Frontal cortex (tissue), 4 donors: ENCODE data around the gene PRMT6. TPM values are rescaled to one million over a fixed set of nuclear protein-coding genes. Genes with fewer than 3 reads are reported as not detected.
"Not testable (repeated sequence)": the region's sequence is repeated elsewhere in the genome, so short reads cannot be mapped to it uniquely, and the experiment has no call there.

ENCODE experiments used
- DNase-seq, 2 donors: peaks; one replicate each; pipeline ENCODE4 v3.0.0; 2012; ENCODE audit warnings: low spot score in 2 of 2
- FAIRE-seq: peaks from 2 replicates; lab custom pipeline; 2012; peaks lifted over from hg19 to GRCh38; lab: Jason Lieb, UNC
- total RNA-seq: library from RNA; depleted of rRNA; stranded (reverse); fragments of >200 nt; gene quantifications from one replicate; pipeline ENCODE4 v1.2.3, GENCODE V29; 2014
- donor health status: control.
- donor health status: control.
- donor health status: control.

Gene PRMT6
- 20.0 TPM for total RNA-seq

DNA sequence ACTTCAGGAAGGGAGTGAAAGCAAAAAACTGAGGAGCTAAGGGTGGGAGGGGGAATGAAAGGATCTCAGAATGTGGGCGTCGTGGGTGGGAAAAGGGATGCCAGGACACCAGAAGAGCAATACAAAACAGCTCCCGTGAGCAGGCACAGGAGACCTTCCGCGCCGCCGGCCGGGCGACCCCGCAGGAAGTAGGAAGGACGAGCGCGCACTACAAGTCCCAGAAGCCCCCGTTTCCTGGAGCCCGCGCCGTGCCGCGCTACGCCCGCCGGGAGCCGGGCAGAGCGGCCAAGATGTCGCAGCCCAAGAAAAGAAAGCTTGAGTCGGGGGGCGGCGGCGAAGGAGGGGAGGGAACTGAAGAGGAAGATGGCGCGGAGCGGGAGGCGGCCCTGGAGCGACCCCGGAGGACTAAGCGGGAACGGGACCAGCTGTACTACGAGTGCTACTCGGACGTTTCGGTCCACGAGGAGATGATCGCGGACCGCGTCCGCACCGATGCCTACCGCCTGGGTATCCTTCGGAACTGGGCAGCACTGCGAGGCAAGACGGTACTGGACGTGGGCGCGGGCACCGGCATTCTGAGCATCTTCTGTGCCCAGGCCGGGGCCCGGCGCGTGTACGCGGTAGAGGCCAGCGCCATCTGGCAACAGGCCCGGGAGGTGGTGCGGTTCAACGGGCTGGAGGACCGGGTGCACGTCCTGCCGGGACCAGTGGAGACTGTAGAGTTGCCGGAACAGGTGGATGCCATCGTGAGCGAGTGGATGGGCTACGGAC, at the start of gene PRMT6:
PRMT6 (plus strand) TSS at position 249 of the 771 bp plus-strand sequence; CDS start at position 291, 42 bp downstream.
- DNase-seq: peak; percentile 64 to 73
- no peak for FAIRE-seq

DNA sequence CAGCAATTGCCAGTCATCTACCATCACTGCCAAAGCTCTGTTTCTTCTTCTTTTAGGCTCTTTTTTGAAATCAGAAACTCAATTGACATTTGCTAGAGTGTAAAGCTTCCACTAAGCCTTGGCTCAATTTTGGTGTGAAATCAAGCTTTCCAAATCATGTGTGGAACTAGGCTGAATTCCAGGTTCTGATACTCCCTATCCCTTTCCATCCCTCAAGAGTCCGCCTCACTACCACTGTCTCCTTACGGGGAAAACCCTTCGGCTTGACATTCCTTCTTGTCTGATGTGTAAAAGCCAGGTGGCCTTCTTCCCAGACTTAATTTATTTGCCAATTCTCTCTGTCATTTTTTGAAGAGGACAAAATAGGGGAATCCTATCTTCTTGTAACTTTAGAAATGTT, 47.2 kb upstream of the PRMT6 start:
- no peak for FAIRE-seq
- no peak for DNase-seq

DNA sequence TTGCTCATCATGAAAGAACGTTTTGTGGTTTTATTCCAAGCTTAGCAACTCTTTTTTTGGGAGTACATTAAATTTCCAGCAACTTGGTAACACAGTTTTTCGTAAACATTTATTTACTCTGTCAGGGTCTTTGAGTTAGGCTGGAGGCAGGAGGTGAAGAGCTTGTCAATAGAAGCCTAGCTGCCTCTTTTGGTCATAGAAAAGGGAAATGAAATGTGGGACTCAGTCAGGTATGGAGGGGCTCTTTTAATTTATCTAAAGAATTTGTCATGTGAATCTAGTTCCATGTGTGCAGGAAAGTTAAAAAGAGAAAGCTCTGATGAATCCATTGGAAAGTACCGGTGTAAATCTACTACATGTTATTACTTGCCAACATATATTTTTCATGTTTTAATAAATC, 45.9 kb upstream of the PRMT6 start:
- FAIRE-seq (no peak), DNase-seq (no peak)

GRCh38 chr1:107016376-107016978, 40.0 kb upstream of the PRMT6 start:
- FAIRE-seq (no peak), DNase-seq (no peak)

DNA sequence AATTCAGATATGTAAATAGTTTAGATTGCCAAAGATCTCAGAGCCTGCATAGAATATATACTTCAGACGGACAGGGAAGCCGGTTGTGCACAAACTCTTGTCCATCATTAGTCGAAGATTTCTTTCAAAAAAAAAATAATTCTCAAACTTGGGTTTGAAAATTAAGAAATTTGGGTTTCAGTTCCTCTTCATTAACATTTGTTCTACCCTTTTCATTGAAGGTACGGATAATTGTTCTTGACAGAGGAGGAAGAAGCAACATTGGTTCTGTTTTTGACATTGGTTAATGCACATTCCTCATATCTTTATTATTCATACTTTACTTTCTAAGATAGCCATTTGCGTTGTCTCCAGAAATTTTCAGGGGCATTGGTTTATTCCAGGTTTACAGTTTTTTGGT, 38.0 kb upstream of the PRMT6 start:
- DNase-seq: no peak
- no peak for FAIRE-seq

- no peak for FAIRE-seq
Measured at GRCh38 chr1:107019166-107019565, 37.3 kb upstream of the PRMT6 start.

DNA sequence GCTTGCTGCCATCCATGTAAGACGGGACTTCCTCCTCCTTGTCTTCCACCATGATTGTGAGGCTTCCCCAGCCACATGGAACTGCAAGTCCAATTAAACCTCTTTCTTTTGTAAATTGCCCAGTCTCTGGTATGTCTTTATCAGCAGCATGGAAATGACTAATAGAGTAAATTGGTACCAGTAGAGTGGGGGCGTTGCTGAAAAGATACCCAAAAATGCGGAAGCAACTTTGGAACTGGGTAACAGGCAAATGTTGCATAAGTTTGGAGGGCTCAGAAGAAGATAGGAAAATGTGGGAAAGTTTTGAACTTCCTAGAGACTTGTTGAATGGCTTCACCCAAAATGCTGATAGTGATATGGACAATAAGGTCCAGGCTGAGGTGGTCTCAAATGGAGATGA, 17.6 kb upstream of the PRMT6 start:
- DNase-seq, FAIRE-seq: not testable (repeated sequence)

More at GRCh38 chr1:107019166-107019565, 37.3 kb upstream of the PRMT6 start:
- DNase-seq: no peak

GRCh38 chr1:107044310-107045220, 11.9 kb upstream of the PRMT6 start:
- not testable (repeated sequence) for DNase-seq, FAIRE-seq

DNA sequence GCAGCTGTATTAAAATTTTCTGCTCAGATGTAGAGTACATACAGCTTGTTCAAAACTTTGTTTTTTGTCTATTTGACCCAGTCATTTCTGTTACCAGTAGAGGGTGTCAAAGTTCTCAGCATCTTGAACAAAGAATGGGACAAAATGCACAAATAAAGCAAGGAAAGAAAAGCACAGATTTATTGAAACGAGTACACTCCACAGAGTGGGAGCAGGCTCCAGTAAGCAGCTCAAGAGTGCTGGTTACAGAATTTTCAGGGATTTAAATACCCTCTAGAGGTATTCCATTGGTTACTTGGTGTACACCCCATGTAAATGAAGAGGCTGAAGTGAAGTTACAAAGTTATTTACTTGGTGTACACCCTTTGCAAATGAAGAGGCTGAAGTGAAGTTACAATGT, 8.9 kb upstream of the PRMT6 start:
- DNase-seq (no peak), FAIRE-seq (no peak)

- no peak for DNase-seq
- FAIRE-seq: no peak
Measured at GRCh38 chr1:107048241-107048640, 8.2 kb upstream of the PRMT6 start.

DNA sequence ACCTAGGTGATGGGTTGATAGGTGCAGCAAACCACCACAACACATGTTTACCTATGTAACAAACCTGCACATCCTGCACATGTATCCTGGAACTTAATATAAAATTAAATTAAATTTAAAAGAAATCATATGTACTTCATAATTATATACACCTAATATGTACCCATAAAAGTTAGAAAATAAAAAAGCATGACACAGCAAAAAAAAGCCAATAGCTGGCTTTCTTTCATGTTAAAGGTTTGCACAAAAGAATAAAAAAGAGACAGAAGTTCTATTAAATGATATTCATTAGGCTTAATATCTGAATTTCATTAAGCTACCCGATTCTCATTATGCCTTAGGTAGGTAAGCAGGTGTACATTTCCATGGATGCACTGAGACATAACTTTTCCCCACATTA, 5.2 kb upstream of the PRMT6 start:
- DNase-seq (no peak), FAIRE-seq (no peak)

GRCh38 chr1:107055919-107056425, 502 bp upstream of the PRMT6 start:
- not testable (repeated sequence) for FAIRE-seq, DNase-seq

- FAIRE-seq (no peak), DNase-seq (peak; percentile 42)
Measured at GRCh38 chr1:107057197-107058133, 991 bp downstream of the PRMT6 start.

DNA sequence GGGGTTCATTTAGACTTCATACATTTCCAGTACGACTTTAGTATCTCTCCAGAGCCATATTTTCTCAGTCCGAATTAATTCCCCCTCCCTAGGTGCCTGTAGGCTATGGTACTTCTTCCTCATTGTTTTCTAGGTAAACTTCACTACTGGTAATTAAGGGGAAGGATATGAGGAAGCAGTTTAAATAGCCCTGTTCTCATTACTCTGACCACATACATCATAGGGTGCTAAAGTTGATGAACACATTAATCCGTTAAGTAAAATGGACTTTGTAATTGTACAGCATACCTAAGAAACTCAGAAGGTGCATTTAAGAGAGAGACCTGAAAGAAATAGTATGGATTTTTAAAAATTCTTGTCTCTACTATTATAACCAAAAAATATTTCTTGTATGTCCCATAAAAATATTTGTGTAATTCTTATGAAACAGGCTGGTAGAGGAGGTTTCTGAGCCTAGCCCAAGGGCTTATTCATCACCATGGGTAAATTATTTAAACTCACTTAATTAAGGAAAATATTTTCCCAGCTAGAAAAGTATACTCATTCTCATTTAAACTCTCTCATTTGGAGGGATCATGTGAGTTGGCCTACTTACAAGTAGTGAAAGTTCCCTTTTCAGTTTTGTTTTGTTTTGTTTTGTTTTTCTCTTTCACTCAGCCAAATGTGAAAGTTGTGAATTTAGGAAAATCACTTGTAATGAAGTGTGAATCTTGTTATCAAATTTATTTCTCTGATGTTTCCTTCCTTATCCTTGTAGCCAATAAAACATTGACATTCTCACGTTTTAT, 2.0 kb downstream of the PRMT6 start:
- DNase-seq (peak in 1 of 2 donors; percentile 8), FAIRE-seq (no peak)

- DNase-seq: no peak
- FAIRE-seq: no peak
Measured at GRCh38 chr1:107061886-107062285, 5.4 kb downstream of the PRMT6 start.

- FAIRE-seq (no peak), DNase-seq (no peak)
Measured at GRCh38 chr1:107073493-107073892, 17.0 kb downstream of the PRMT6 start.

GRCh38 chr1:107076841-107077240, 20.4 kb downstream of the PRMT6 start:
- no peak for FAIRE-seq
- no peak for DNase-seq

GRCh38 chr1:107079249-107079648, 22.8 kb downstream of the PRMT6 start:
- FAIRE-seq (no peak), DNase-seq (no peak)
